Muscle of back (tissue), 10 donors: ENCODE measurements around the gene RCAN2. TPM values are rescaled to one million over a fixed set of nuclear protein-coding genes. Genes with fewer than 3 reads are reported as not detected.

Source experiments
- polyA plus RNA-seq, 10 donors: library from polyadenylated mRNA; unstranded; fragments of 120-200 nt; gene quantifications; one replicate each; pipeline ENCODE4 v1.2.1, GENCODE V29; 2013; ENCODE audit not compliant: insufficient read length in 10 of 10

RCAN2 gene
- polyA plus RNA-seq, 10 donors, result 3.6 to 7.2 (median 4.7) TPM

Other genes starting within 250 kb of the RCAN2 start
- 1 to 10 TPM; 1.5 to 3.1 (median 2.2) TPM for gene CYP39A1, start 161.4 kb upstream of the RCAN2 start, polyA plus RNA-seq
- 10 to 100 TPM in 9 of 10 donors, 1 to 10 TPM in 1; 9.9 to 33.8 (median 14.8) TPM for gene SLC25A27, start 161.5 kb upstream of the RCAN2 start, polyA plus RNA-seq
- gene TDRD6, start 196.4 kb upstream of the RCAN2 start, polyA plus RNA-seq, result 1 to 10 TPM in 4 of 10 donors, under 1 TPM in 6; 0.37 to 1.8 (median 0.82) TPM
- gene PLA2G7, start 243.9 kb upstream of the RCAN2 start, polyA plus RNA-seq, result 1 to 10 TPM; 1.5 to 2.7 (median 1.8) TPM